OCI-LY1 (cell line): ENCODE data around the gene F13B.

Experiments used
- EZH2 ChIP-seq: fragments of 200-600 bp; sonication (generic), shearing (Covaris generic); IDR thresholded peaks from 2 replicates; pipeline ENCODE4 v1.8.0; 2017; ENCODE audit warnings: borderline replicate concordance, mixed run types, mild to moderate bottlenecking, antibody characterized with exemption, low read length, moderate library complexity, mixed read lengths
- TF ChIP-seq, protein P1 (sequence below): fragments of 200-600 bp; sonication (generic), shearing (Covaris generic); IDR thresholded peaks from 2 replicates; pipeline ENCODE4 v1.5.1; 2017; ENCODE audit warnings: mild to moderate bottlenecking, antibody characterized with exemption, low read length, moderate library complexity, mixed read lengths

DNA sequence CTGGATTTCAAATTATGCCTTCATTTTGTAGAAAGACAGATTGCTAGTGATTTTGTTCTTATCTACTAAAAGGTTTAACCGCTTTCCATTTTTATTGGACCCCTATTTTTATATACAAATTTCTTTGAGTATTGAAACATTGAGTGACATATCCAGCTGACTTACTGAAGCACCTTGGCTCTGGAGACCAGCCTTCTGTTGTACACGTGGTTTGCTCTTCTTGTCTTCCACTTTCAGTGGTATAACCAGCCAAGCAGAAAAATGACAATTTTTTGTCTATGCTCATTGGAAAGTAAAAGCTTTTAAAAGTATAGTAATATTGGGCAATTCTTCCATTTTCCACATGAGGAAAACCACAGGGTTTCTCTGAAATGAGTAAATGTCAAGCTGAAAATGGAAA is 4.4 kb downstream of the F13B start:
- TF ChIP-seq, protein P1, sequence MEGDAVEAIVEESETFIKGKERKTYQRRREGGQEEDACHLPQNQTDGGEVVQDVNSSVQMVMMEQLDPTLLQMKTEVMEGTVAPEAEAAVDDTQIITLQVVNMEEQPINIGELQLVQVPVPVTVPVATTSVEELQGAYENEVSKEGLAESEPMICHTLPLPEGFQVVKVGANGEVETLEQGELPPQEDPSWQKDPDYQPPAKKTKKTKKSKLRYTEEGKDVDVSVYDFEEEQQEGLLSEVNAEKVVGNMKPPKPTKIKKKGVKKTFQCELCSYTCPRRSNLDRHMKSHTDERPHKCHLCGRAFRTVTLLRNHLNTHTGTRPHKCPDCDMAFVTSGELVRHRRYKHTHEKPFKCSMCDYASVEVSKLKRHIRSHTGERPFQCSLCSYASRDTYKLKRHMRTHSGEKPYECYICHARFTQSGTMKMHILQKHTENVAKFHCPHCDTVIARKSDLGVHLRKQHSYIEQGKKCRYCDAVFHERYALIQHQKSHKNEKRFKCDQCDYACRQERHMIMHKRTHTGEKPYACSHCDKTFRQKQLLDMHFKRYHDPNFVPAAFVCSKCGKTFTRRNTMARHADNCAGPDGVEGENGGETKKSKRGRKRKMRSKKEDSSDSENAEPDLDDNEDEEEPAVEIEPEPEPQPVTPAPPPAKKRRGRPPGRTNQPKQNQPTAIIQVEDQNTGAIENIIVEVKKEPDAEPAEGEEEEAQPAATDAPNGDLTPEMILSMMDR, result no peak
- no peak for TF ChIP-seq EZH2
